Retinal pigment epithelial cell (primary cell): Measurements from ENCODE around the gene SRRM3.
"Not testable (repeated sequence)": the region's sequence is repeated elsewhere in the genome, so short reads cannot be mapped to it uniquely, and the experiment has no call there.

Source experiments
- DNase-seq: peaks from one replicate; pipeline ENCODE4 v3.0.0-alpha.2; 2010; ENCODE audit warnings: low read depth
- H3K4me3 ChIP-seq: 2 replicates; pipeline ENCODE4 v1.5.1; 2011; ENCODE audit warnings: mild to moderate bottlenecking, low read length, control low read depth, moderate library complexity
- CTCF ChIP-seq: conservative IDR thresholded peaks from 2 replicates; pipeline ENCODE4 v1.5.1; 2011; ENCODE audit warnings: low read depth, low read length, control low read depth, inconsistent platforms

SRRM3 gene

GRCh38 chr7:76202666-76203030, 952 bp downstream of the SRRM3 start:
- no peak overlapping the region for H3K4me3 ChIP-seq
- no peak for DNase-seq
- no peak for TF ChIP-seq CTCF

DNA sequence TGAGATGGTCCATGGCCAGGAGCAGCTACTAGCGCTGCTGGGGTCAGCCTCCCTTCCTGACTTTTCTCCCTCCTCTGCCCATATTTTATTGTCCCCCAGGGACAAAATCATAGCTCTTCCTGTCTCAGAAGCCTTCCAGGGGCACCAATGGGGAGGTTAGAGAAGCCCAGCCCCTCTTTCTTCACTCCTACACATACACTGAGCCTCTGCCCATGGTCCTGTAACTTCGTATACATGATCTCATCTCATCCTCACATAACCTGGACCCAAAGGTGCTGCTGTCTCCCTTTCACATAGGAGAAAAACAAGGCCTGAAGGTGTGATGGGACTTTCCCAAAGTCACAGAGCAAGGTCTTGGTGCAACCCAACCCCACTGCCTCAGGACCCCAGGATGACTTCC, 2.5 kb downstream of the SRRM3 start:
- no peak overlapping the region for H3K4me3 ChIP-seq
- no peak for TF ChIP-seq CTCF
- no peak for DNase-seq

GRCh38 chr7:76206633-76207032, 4.9 kb downstream of the SRRM3 start:
- no peak for DNase-seq
- no peak for TF ChIP-seq CTCF
- no peak overlapping the region for H3K4me3 ChIP-seq

DNA sequence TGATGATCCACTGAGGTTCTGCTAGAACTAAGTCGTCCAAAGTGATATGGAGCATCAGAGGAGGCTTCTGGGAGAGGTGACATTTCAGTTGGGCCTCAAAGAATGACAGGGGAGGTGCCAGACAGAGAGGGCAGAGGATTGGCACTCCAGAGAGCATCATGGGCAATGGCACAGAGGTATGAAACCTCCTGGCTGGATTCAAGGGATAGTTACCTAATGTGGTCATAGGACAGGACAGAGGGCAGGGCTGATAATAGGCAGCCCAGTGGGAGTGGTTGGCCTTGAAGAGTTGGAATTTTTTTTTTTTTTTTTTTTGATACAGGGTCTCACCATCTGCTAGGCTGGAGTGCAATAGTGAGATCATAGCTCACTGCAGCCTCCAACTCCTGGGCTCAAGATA, 7.6 kb downstream of the SRRM3 start:
- no peak for TF ChIP-seq CTCF
- no peak for DNase-seq
- H3K4me3 ChIP-seq = no peak overlapping the region

DNA sequence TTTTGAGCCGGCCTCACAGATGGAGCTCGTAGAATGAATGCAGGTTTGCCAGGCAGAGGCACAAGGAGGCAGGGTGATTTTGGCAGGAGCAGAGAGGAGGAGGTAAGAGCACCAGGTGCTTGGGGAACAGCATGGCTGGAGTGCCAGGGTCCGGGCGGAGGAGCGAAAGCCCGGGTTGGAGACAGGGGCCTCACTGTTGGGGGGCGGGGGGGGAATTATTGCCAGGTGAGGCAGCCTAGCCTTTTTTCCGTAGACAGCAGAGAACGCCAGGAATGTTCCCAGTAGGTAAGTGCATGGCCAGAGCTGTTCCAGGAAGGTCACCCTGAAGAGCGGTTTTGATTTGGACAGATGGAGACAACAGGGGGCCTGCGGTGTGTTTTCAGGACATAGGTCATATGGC, 9.5 kb downstream of the SRRM3 start:
- H3K4me3 ChIP-seq = no peak overlapping the region
- no peak for TF ChIP-seq CTCF
- no peak for DNase-seq

DNA sequence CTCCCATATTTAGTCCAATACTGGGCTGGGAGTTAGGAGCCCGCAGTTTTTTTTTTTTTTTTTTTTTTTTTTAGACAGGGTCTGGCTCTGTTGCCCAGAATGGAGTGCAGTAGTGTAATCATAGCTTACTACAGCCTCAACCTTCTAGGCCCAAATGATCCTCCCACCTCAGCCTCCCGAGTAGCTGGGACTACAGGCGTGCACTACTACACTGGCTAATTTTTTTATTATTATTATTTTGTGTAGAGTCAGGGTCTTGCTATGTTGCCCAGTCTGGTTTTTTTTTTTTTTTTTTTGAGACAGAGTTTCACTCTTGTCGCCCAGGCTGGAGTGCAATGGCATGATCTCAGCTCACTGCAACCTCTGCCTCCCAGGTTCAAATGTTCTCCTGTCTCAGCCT, 13.7 kb downstream of the SRRM3 start:
- not testable (repeated sequence) for H3K4me3 ChIP-seq, DNase-seq

- DNase-seq = no peak
- no peak for TF ChIP-seq CTCF
- H3K4me3 ChIP-seq = no peak overlapping the region
These were observed 14.8 kb downstream of the SRRM3 start for GRCh38 chr7:76216381-76217082.

- no peak overlapping the region for H3K4me3 ChIP-seq
- TF ChIP-seq CTCF = no peak
- no peak for DNase-seq
These were observed 16.4 kb downstream of the SRRM3 start for GRCh38 chr7:76217942-76218566.
